GM12878 (cell line): Measurements from ENCODE around the gene AGRN. TPM values are rescaled to one million over a fixed set of nuclear protein-coding genes. Genes with fewer than 3 reads are reported as not detected.

Experiments
- ATAC-seq: fragments of 200-7000 bp; cut with Tn5 transposase; 3 replicates; pipeline ENCODE4 v1.9.1; 2020; ENCODE audit warnings: mild to moderate bottlenecking, moderate library complexity
- BruUV-seq: library from RNA; stranded (reverse); fragments of 400-500 nt; replicated peaks from 2 replicates; lab custom pipeline; 2021; lab: Mats Ljungman, UMichigan
- CTCF ChIA-PET: fragments of 300-600 bp; sonication (Branson Sonifier 250); formaldehyde crosslinking; extraction: SDS; loops from one replicate; lab custom pipeline; 2021; ENCODE audit warnings: inconsistent platforms; lab: Yijun Ruan, JAX
- POLR2A ChIA-PET: fragments of 350-600 bp; formaldehyde crosslinking; extraction: SDS; loops from one replicate; lab custom pipeline; 2021; ENCODE audit warnings: inconsistent platforms; lab: Charles Lee
- RAD21 ChIA-PET: fragments of 300-600 bp; sonication (Branson Sonifier 250); formaldehyde crosslinking; loops from one replicate; lab custom pipeline; 2023; ENCODE audit warnings: antibody characterized with exemption; ENCODE audit not compliant: unreplicated experiment; lab: Charles Lee
- SMC1A ChIA-PET: fragments of 300-600 bp; sonication (Branson Sonifier 250); formaldehyde crosslinking; loops from one replicate; lab custom pipeline; 2023; ENCODE audit not compliant: unreplicated experiment, uncharacterized antibody; lab: Charles Lee
- DNase-seq: peaks from one replicate; pipeline ENCODE4 v3.0.0-alpha.2; 2011; ENCODE audit warnings: low read depth, low spot score
- FAIRE-seq: peaks from 3 replicates; lab custom pipeline; 2011; peaks lifted over from hg19 to GRCh38; lab: Jason Lieb, UNC
- H2AFZ ChIP-seq: 2 replicates; pipeline ENCODE4 v1.6.0; 2011; ENCODE audit warnings: low read depth, low read length, control low read depth; ENCODE audit not compliant: control insufficient read depth
- H3K27ac ChIP-seq: 2 replicates; pipeline ENCODE4 v1.5.1; 2011; ENCODE audit warnings: control low read depth; ENCODE audit not compliant: control insufficient read depth, insufficient read depth
- H3K27me3 ChIP-seq, 2 experiments: replicated peaks in 1 of 2; 2 replicates each; pipeline versions ENCODE4 v1.6.0 to v1.6.1; 2011; ENCODE audit warnings: low read length in 1 of 2; ENCODE audit not compliant: control insufficient read depth in 2 of 2, insufficient read depth in 2 of 2
- H3K36me3 ChIP-seq, 2 experiments: 2 replicates each; pipeline ENCODE4 v1.5.1; 2011; ENCODE audit warnings: low read length in 1 of 2; ENCODE audit not compliant: control insufficient read depth in 2 of 2, insufficient read depth in 2 of 2
- H3K4me1 ChIP-seq: 2 replicates; pipeline ENCODE4 v1.6.1; 2011; ENCODE audit warnings: mild to moderate bottlenecking, low read length, moderate library complexity, mixed read lengths; ENCODE audit not compliant: control insufficient read depth, insufficient read depth
- H3K4me2 ChIP-seq: 2 replicates; pipeline ENCODE4 v1.6.0; 2011; ENCODE audit warnings: control low read depth; ENCODE audit not compliant: control insufficient read depth, insufficient read depth
- H3K4me3 ChIP-seq: fragments of 200-600 bp; sonication (generic); 2 replicates; pipeline ENCODE4 v1.5.1; 2016
- H3K79me2 ChIP-seq: 2 replicates; pipeline ENCODE4 v1.6.0; 2011; ENCODE audit warnings: low read length; ENCODE audit not compliant: control insufficient read depth, insufficient read depth
- H3K9ac ChIP-seq: 2 replicates; pipeline ENCODE4 v1.8.0; 2011; ENCODE audit warnings: low read length, control low read depth, mixed read lengths; ENCODE audit not compliant: control insufficient read depth, insufficient read depth
- H3K9me3 ChIP-seq: replicated peaks from 3 replicates; pipeline ENCODE4 v1.5.1; 2011; ENCODE audit warnings: mild to moderate bottlenecking, low read length; ENCODE audit not compliant: control insufficient read depth, insufficient read depth
- H4K20me1 ChIP-seq: 2 replicates; pipeline ENCODE4 v1.6.0; 2011; ENCODE audit not compliant: control insufficient read depth, insufficient read depth
- BACH1 ChIP-seq: fragments of 450-650 bp; IDR thresholded peaks from 2 replicates; pipeline ENCODE4 v1.6.1; 2017; ENCODE audit warnings: mild to moderate bottlenecking, borderline replicate concordance
- BCLAF1 ChIP-seq: fragments of 450-650 bp; IDR thresholded peaks from 2 replicates; pipeline ENCODE4 v1.6.1; 2017; ENCODE audit warnings: antibody characterized with exemption, mild to moderate bottlenecking, moderate library complexity
- BMI1 ChIP-seq: fragments of 450-650 bp; IDR thresholded peaks from 2 replicates; pipeline ENCODE4 v1.6.1; 2016; ENCODE audit warnings: mild to moderate bottlenecking, moderate library complexity, borderline replicate concordance
- BRCA1 ChIP-seq: IDR thresholded peaks from 2 replicates; pipeline ENCODE4 v1.6.1; 2011; ENCODE audit warnings: low read depth, low read length, improper control_type of control experiment
- EZH2 ChIP-seq: IDR thresholded peaks from 2 replicates; pipeline ENCODE4 v1.6.1; 2012; ENCODE audit warnings: low read depth, mild to moderate bottlenecking, control low read depth, inconsistent platforms, low read length, borderline replicate concordance; ENCODE audit not compliant: control insufficient read depth
- HDGF ChIP-seq: fragments of 450-650 bp; IDR thresholded peaks from 2 replicates; pipeline ENCODE4 v1.6.1; 2016; ENCODE audit warnings: antibody characterized with exemption
- IRF3 ChIP-seq: fragments of 450-650 bp; IDR thresholded peaks from 2 replicates; pipeline ENCODE4 v1.6.1; 2014; ENCODE audit warnings: mild to moderate bottlenecking
- JUNB ChIP-seq: IDR thresholded peaks from 2 replicates; pipeline ENCODE4 v1.6.1; 2016; ENCODE audit warnings: antibody characterized with exemption, mild to moderate bottlenecking
- NKRF ChIP-seq: fragments of 450-650 bp; conservative IDR thresholded peaks from 2 replicates; pipeline ENCODE4 v1.6.1; 2017; ENCODE audit warnings: mild to moderate bottlenecking, moderate library complexity
- POLR2AphosphoS5 ChIP-seq: IDR thresholded peaks from 2 replicates; pipeline ENCODE4 v1.6.1; 2011; ENCODE audit warnings: mild to moderate bottlenecking, low read length, inconsistent platforms
- STAT3 ChIP-seq: IDR thresholded peaks from 2 replicates; pipeline ENCODE4 v1.6.1; 2011; ENCODE audit warnings: low read depth, low read length, improper control_type of control experiment
- whole genome bisulfite sequencing: methylation state at CpG from one replicate; pipeline ENCODE4 v1.1.6; 2016; ENCODE audit warnings: low lambda C conversion rate; ENCODE audit not compliant: insufficient replicate concordance, insufficient coverage; ENCODE audit errors: missing lambda C conversion rate; 5-methylcytosine and 5-hydroxymethylcytosine counted together
- in situ Hi-C: fragments of 300-500 bp; cut with MboI; formaldehyde crosslinking; loops from 9 replicates; pipeline ENCODE4 v1.14.3; 2018; ENCODE audit warnings: mixed read lengths
- intact Hi-C: fragments of 100-400 bp; cut with micrococcal nuclease; formaldehyde crosslinking; loops from one replicate; pipeline ENCODE4 v1.14.2; 2022; ENCODE audit not compliant: unreplicated experiment
- polyA plus RNA-seq, 11 experiments: library from polyadenylated mRNA; depleted of rRNA in 4 of 11; unstranded in 6 of 11; stranded (reverse) in 5 of 11; fragments of >200 nt; fragmentation: Nextera tagmentation in 4 of 11; fragmentation: Illumina TruSeq in 1 of 11; extraction: Ambion mirVana in 4 of 11; extraction: Trizol in 1 of 11; gene quantifications; 1 replicate in 1 of 11; 2 replicates in 10 of 11; pipeline versions ENCODE4 v1.2.1 to v1.2.3, GENCODE V29; 2011 to 2016; ENCODE audit warnings: inconsistent platforms in 2 of 11, missing spikeins in 2 of 11, low read depth in 1 of 11
- total RNA-seq, 4 experiments: library from RNA; depleted of rRNA in 3 of 4; stranded (reverse); fragments of >200 nt in 3 of 4; fragmentation: Illumina TruSeq in 1 of 4; extraction: Trizol in 1 of 4; gene quantifications; 2 replicates each; pipeline versions ENCODE4 v1.2.1 to v1.2.3, GENCODE V29; 2013 to 2021

Gene AGRN
- total and polyA plus RNA-seq, 10 of the 15 experiments (the other 5 are each of a cell fraction or from before 2014, with no cell fraction given), result 0.02 to 41.8 (median 4.1) TPM

- TF ChIP-seq EZH2 (no peak), NKRF (0 out of 2 replicates have a peak, but pooled peaks have one; percentile 21)
Observed at GRCh38 chr1:1068517-1069055, 48.7 kb downstream of the AGRN start (continued).

DNA sequence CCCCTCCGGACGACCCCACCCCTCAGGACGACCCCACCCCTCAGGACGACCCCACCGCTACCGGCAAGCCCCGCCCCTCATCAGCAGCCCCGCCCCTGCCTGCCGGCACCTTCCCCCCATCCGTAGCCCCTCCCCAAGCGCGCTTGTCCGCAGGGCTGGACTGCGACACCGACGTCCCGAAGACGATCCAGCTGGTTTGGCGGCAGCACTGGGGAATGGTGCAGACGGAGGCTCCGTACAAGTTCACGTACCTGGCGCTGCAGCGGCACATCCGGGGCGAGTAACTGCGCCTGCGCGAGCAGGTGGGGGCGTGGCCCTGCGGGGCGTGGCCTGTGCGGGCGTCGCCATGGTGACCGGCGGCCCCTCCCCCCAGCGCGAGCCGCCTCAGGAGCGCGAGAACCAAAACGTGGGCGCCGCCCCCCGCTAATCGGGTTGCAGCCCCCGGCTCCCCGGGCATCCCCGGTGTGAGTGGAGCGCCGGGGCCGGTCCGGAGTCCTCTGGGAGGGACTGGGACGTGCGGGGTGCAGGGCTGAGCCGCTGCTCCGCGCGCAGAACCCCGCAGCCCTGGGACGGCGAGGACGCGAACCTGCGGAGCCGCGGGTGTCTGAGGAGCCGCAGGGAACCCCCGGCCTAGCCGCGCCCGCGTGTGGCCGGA, 49.3 kb downstream of the AGRN start:
- SMC1A ChIA-PET, result interaction anchor here (1.3 kb wide), 1 partner anchor 181 kb away, joined by 3 read pairs; no protein-coding TSS in a partner anchor
- Histone ChIP-seq H3K27me3 (no peaks in the 10 kb centered on the region), H3K27ac (no peak overlapping the region), H3K4me1 (peaks cover 18% of the 10 kb centered on the region), H4K20me1 (no peaks in the 10 kb centered on the region), H3K9me3 (no peaks in the 10 kb centered on the region), H3K4me2 (peak overlapping the region; percentile 69; the same call in 1 of the 2 replicates), H3K36me3 (no peaks in the 10 kb centered on the region), H2AFZ (peak overlapping the region; percentile 71), H3K79me2 (no peaks in the 10 kb centered on the region), H3K4me3 (peak overlapping the region; percentile 66; the same call in 1 of the 2 replicates), H3K9ac (no peak overlapping the region; the same call in 1 of the 2 replicates)
- DNase-seq (peak; percentile 40), ATAC-seq (peak; percentile 68), FAIRE-seq (peak; percentile 88)
- in situ Hi-C loops, result no loop called here
- RAD21 ChIA-PET, result interaction anchor here (1.1 kb wide), 1 partner anchor 85 kb away, joined by 3 read pairs; no protein-coding TSS in a partner anchor
- POLR2A ChIA-PET, result interaction anchor here (1.0 to 1.4 kb wide), 2 partner anchors 30 to 204 kb away, joined by 3 to 4 read pairs; partner anchors contain the start of gene UBE2J2
- intact Hi-C loops, result loop anchor here (10.0 kb wide), 1 partner anchor 164 kb away; no protein-coding TSS in a partner anchor
- no TSS peak for BruUV-seq
- CTCF ChIA-PET, result interaction anchor here (0.9 kb wide), 1 partner anchor 36 kb away, joined by 3 read pairs; no protein-coding TSS in a partner anchor
- 14% methylated on average over 37 of the region's 75 CpGs for WGBS
- 0 out of 2 replicates have a peak, but pooled peaks have one; percentile 29 for TF ChIP-seq BRCA1
- TF ChIP-seq BMI1, result peak; percentile 96
- TF ChIP-seq STAT3, result no peak
- no peak for TF ChIP-seq JUNB
- TF ChIP-seq IRF3, result no peak
- peak; percentile 44; the same call in 1 of the 2 replicates for TF ChIP-seq POLR2AphosphoS5
- TF ChIP-seq BACH1, result no peak
- TF ChIP-seq HDGF, result peak; percentile 60; the same call in 1 of the 2 replicates
- TF ChIP-seq BCLAF1, result no peak
